Tibial nerve (tissue), 4 donors: ENCODE measurements around the gene RACGAP1.

Experiments
- CTCF ChIP-seq, 5 experiments: fragments of 200-600 bp in 3 of 5; fragments of 450-650 bp in 2 of 5; sonication (generic) in 3 of 5; IDR thresholded peaks; one replicate each; pipeline ENCODE4 v1.5.1; 2016 to 2019; ENCODE audit warnings: antibody characterized with exemption in 5 of 5, mild to moderate bottlenecking in 3 of 5, moderate library complexity in 2 of 5
- EP300 ChIP-seq, 2 donors: sonication (generic); formaldehyde crosslinking; IDR thresholded peaks; one replicate each; pipeline ENCODE4 v1.6.1; 2017; ENCODE audit warnings: antibody characterized with exemption in 2 of 2, mild to moderate bottlenecking in 1 of 2
- POLR2A ChIP-seq, 2 donors: fragments of 450-650 bp; IDR thresholded peaks; one replicate each; pipeline ENCODE4 v1.6.1; 2017; ENCODE audit warnings: antibody characterized with exemption in 2 of 2, mild to moderate bottlenecking in 2 of 2, moderate library complexity in 2 of 2

DNA sequence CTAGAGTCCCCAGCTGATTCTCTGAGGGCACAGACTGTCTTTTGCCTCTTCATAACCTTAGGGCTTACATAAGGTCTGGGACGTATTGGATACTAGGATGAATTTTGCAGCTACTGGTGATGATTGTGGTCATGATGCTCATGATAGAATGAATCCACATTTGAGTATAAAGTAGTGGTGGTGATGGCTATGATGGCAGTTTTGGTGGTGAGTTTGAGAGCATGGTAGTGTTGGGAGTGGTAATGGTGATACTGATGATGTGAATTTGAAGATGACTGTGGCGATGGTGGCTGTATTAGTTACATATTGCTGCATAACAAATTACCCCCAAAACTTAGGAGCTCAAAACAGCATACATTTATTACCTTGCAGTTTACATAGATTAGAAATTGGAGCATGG is 18.0 kb upstream of the RACGAP1 start:
- no peak for TF ChIP-seq EP300 (IDR thresholded peaks at IDR 0.05)
- TF ChIP-seq CTCF (IDR thresholded peaks at IDR 0.05) = no peak
- TF ChIP-seq POLR2A (IDR thresholded peaks at IDR 0.05) = no peak
